ENCODE measurements around the gene GGCT.

- TF ChIP-seq, protein P1, sequence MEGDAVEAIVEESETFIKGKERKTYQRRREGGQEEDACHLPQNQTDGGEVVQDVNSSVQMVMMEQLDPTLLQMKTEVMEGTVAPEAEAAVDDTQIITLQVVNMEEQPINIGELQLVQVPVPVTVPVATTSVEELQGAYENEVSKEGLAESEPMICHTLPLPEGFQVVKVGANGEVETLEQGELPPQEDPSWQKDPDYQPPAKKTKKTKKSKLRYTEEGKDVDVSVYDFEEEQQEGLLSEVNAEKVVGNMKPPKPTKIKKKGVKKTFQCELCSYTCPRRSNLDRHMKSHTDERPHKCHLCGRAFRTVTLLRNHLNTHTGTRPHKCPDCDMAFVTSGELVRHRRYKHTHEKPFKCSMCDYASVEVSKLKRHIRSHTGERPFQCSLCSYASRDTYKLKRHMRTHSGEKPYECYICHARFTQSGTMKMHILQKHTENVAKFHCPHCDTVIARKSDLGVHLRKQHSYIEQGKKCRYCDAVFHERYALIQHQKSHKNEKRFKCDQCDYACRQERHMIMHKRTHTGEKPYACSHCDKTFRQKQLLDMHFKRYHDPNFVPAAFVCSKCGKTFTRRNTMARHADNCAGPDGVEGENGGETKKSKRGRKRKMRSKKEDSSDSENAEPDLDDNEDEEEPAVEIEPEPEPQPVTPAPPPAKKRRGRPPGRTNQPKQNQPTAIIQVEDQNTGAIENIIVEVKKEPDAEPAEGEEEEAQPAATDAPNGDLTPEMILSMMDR (IDR thresholded peaks at IDR 0.05): no peak
- TF ChIP-seq POLR2A (IDR thresholded peaks at IDR 0.05): no peak
Measured at GRCh38 chr7:30546596-30546995, 42.0 kb upstream of the GGCT start.
